Adipose tissue (tissue), 3 donors: ENCODE measurements around the gene RNF138. TPM values are rescaled to one million over a fixed set of nuclear protein-coding genes. Genes with fewer than 3 reads are reported as not detected.
"Not testable (repeated sequence)": the region's sequence is repeated elsewhere in the genome, so short reads cannot be mapped to it uniquely, and the experiment has no call there.

ENCODE experiments used
- H3K27ac ChIP-seq: one replicate; pipeline ENCODE4 v1.5.1; 2013; ENCODE audit warnings: low read depth, low read length
- WGBS, 3 donors: extraction: QIAGEN DNeasy Blood & Tissue Kit; methylation state at CpG; one replicate each; pipeline ENCODE4 v1.1.7; 2013; 5-methylcytosine and 5-hydroxymethylcytosine counted together
- polyA plus RNA-seq, 3 donors: library from polyadenylated mRNA; stranded (reverse); fragments of 200-250 nt; gene quantifications; one replicate each; pipeline ENCODE4 v1.2.3, GENCODE V29; 2013
- donor health status: healthy with polysubstance abuse.
- donor health status: Bipolar disorder and iron deficiency.
- donor health status: healthy.

RNF138 gene, protein sequence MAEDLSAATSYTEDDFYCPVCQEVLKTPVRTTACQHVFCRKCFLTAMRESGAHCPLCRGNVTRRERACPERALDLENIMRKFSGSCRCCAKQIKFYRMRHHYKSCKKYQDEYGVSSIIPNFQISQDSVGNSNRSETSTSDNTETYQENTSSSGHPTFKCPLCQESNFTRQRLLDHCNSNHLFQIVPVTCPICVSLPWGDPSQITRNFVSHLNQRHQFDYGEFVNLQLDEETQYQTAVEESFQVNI
- polyA plus RNA-seq: 10 to 100 TPM in 2 of 3 donors, 1 to 10 TPM in 1; 8.5 to 17.5 (median 11.4) TPM

DNA sequence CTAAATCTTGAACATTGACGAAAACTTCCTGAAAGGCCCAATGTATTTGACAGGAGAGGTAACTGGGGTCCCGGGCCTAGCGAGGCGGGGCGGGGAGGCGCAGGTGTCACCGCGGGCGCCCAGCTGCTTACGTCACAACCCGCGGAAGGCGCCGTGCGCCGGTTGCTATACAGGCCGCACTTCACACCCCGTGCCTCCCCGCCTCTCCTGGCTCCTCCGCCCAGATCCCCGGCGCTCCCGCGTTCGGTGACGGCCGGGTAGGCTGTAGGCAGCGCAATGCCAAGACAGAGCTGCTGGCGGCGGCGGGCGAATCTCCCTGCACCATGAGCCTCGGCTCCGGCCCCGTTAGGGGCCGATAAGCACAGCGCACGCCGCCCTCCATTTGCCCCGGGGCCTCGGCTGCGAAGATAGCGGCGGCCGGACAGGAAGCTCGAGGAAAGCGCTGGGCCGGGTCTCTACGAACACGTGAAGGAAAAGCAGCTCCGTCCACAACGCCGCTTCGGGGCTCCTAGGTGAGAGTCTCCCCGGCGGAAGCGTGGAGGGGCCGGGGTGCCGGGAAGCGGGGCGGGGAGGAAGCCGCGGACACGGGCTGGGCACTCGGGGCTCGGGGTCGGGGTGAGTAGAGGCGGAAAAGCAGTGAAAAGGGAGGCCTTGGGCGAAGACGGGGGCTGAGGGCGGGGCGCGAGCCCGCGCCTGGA, at the start of gene RNF138:
Gene RNF138 (plus strand): TSS at position 151 of the 698 bp plus-strand sequence. CDS start 903 bp downstream, outside the sequence.
- 0% methylated on average over 70 to 73 of the region's 75 CpGs for WGBS, 3 donors

DNA sequence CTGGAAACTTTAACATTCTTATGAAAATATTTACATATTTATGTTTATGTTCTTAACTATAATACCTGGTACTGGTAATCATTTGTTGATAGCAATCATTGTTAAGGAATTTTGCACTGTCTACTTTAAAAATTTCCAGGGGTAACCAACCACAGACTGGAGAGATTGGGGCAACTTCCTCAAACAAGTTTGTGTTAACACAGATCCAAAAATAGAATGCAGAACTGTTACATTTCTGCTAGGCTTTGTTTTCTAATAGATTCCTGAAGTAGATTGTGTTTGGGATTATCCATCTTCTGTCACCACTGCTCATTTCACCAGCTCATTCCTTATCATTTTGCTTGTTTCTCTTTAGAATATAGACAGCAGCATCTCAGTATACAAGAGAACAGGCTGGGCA, 49.3 kb upstream of the RNF138 start:
- H3K27ac ChIP-seq: no peak overlapping the region

More for the DNA sequence above, at the start of gene RNF138:
- peak within 1 kb of the TSS; percentile 99 for H3K27ac ChIP-seq

DNA sequence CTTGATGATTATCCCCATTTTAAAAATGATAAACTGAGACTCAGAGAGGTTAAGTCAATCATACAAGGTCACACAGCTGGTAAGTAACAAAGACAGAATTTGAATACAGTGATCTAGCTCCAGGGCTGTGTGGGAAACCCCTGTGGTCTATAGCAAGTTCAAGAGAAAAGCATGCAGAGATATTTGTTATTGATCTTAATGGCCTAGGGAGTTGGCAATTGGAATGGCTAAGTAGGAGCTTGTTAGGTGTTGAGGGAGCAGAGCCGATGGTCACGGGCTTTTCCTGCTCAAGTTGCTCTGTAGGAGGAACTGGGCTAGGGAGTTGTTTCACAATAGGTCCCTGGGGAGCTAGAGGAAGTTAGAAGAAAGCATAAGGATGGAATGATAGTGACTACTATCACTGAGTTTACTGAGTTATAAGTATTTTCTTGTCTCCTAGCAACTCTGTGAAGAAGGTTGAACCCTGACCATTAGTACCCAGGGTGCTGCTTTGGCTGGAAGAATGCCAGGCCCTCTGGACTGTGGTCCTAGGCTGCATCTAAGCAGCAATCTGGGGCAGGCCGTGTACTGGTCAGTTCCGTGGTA, 43.1 kb upstream of the RNF138 start:
- 35 to 71% (median 44%) methylated on average over 4 of the region's 4 CpGs for WGBS, 3 donors
- no peak overlapping the region for H3K27ac ChIP-seq

DNA sequence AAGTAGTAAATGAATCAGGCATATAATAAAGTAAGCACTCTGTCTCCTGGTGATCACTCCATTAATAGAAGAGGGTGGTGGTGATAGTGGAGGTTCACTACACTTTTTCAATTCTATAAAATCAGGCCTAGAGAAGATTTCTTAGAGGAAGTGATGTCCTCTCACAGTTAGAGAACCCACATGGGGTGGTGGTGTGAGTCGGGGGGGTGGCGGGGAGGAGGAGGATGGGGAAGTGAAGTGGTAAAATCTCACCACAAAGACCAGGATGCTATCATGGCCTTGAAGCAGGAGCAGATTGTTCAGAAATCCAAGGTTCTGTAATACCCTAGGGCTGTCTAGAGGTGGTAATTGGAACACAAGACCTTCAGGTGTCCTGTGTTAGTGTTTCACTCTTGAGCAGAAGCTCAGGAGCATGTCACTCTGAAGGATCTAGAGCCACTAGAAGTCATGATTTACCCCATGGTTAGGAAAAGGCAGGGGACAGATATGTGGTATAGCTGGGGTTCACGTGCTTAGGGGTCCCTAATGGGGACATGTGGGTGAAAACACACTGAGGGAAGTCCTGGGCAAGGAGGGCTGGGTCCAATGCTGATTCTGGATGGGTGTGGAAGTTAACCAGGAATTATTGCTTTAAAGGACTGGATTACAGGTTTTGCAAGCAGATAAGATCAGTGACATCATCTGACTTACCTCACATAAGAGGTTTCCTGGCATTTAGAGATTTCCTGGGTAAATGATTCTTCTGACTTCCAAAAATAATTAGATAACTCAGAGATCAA, 42.1 kb upstream of the RNF138 start:
- WGBS, 3 donors: 53 to 88% (median 58%) methylated on average over 3 of the region's 3 CpGs
- no peak overlapping the region for H3K27ac ChIP-seq

DNA sequence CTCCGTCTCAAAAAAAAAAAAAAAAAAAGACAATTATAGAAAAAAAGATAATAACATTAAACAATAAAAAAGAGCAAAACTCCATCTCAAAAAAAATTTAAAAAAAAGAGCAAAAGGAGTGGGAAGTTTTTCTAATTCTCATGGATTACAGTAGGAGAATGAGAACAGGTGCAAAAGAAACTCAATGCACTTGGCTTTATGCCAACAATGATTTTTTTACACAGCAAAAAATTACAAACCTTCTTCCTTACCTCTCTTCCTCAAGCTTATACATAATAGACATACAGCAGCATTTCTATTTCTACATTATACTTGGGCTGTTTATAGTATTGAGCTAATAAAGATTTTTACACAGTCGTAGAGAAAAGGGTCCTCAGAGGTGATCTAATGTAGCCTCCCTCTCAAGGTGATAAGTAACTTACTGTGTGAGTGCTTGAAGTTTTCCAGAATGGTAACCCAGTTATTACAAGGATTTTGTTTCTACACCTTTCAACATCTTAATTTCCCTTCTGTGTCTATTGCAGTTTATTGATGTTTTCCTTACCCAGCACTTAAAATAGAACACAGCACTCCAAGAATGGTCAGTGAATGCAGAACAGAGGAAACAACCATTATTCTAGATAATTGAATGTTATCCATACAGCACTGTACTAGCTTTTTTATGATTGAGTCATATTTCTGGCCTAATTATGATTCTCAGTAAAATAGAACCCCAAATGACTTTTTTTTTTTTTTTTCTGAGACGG, 34.9 kb upstream of the RNF138 start:
- 70 to 79% (median 74%) methylated on average over 3 of the region's 3 CpGs for WGBS, 3 donors
- H3K27ac ChIP-seq: no peak overlapping the region

DNA sequence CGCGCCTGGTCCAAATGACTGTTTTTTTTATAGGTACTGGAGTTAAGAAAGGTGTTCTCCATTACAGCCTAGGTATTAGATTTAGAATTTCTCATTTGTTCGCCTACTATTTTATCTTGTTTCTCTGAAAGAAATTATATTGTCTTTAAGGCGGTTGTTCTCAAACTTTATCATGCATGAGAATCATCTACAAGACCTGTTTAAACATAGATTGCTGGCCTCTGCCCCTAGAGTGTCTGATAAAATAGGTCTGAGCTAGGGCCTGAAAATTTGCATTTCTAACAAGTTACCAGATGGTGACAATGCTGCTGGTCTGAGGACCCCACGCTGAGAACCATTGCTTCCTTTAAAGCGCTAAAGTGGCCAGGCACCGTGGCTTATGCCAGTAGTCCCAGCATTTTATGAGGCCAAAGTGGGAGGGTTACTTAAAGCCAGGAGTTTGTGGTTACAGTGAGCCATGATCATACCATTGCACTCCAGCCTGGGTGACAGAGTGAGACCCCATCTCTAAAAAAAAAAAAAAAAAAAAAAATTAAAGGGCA, 34.0 kb upstream of the RNF138 start:
- no peak overlapping the region for H3K27ac ChIP-seq
- 83 to 86% (median 86%) methylated on average over 7 of the region's 7 CpGs for WGBS, 3 donors

DNA sequence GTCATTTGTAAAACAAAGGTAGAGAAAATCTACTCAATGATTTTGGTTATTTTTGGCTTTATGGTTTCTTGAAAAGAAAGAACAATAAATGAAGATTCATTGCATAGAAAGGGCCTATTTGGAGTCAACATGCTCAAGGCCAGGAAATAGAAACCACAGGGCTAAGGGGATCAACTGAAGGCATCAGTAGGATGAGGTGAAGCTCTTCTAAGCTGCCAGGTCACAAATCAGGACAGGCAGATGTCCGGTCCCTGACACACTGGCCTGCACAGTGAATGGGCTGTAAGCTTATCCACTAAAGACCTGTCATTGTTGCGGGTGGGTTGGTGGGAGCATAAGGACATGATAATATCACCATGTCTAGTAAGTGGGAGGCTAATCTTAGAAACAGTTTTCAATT, 31.6 kb upstream of the RNF138 start:
- H3K27ac ChIP-seq: no peak overlapping the region
- WGBS, 3 donors: 86 to 96% (median 87%) methylated on average over 2 of the region's 2 CpGs

DNA sequence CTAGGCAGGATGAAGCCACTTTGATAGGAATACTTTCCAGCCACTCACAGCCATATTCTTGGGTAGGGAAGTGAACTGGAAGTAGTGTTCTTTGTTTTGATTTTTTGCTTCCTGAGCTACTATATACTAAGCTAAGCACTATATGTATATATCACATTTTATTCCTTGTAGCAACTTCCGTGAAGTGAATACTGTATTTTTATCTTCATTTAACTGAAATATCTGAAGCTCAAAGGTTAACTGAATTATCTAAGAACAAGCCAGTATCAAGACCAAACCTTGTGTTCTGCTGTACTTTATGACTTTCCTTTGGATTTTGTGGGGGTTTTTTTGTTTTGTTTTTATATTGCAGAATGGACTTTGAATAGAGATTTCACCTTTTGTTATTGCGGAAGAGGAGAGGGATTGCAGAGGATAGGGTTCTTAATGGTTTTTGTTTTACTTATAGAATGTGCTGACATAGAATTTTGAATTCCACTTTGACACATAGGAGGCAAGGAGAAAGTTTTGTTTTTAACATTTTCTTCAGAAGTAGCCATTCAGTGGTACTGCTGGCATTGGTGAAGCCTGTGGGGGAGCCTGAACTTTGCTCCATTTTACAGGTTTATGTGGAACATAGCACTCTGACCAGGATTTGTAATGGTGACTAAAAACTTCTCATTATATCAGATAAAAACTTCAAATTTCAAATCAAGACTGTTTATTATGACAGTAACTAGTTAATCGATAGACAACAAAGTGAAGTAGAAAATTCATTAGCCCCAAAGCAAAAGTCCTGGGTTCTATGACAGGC, 24.1 kb upstream of the RNF138 start:
- no peak overlapping the region for H3K27ac ChIP-seq

DNA sequence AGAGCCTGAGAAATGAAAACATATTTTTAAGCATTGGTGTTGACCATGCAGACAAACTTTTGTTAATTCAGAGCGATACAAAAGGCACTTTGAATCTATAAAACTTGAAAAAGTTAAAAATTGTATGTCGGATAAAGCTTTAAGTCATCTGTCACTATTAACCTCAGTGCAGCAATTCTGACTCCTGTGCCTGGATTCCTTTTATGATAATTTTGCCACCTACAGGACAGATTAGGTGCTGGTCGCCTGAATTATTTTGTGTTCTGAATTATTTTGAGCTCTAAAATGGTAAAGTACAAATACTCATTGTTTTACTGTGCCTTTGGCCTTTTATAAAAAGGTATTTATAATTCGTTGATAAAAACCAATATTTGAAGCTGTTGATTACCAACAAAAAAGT, 19.4 kb upstream of the RNF138 start:
- 48 to 58% (median 53%) methylated on average over 4 of the region's 4 CpGs for WGBS, 3 donors

More for the DNA sequence above, 24.1 kb upstream of the RNF138 start:
- 94 to 98% (median 97%) methylated on average over 3 of the region's 3 CpGs for WGBS, 3 donors

DNA sequence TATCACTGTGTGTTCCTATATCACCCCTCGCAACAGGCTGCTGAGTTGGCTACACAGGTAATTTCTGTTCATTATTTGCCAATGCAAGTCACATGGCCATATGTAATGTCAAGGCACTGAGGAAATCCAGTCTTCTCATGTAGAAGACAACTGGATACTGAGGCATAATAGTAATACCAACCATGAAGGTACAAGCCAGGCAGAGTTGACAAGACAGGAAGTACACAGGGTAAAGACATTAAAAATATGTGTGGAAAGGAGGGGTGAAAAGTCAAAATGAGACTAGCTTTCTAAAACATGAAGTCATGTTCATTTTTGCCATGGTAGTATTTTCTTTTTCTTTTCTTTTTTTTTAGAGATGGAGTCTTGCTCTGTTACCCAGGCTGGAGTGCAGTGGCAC, 17.5 kb upstream of the RNF138 start:
- 97 to 100% (median 100%) methylated on average over 1 of the region's 1 CpG for WGBS, 3 donors
- no peak overlapping the region for H3K27ac ChIP-seq

More for the DNA sequence above, 19.4 kb upstream of the RNF138 start:
- no peak overlapping the region for H3K27ac ChIP-seq

DNA sequence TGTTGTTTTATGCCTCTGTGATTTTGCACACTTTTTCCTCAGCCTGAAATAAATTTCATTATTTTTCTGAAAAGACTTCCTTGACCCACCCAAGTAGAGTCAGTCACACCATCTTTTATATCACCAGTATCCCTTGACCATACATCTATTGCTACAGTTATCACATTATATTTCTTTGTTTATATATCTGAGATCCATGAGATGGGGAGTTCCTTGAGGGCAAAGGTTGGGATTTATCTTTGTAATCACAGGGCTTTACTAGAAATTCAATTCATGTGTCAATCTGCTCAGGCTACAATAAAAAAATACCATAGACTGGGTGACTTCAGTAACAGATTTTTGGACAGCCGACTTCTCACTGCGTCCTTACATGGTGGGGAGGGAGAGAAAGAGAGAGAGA, 12.8 kb upstream of the RNF138 start:
- no peak overlapping the region for H3K27ac ChIP-seq
- WGBS, 3 donors: 84 to 94% (median 91%) methylated on average over 2 of the region's 2 CpGs

DNA sequence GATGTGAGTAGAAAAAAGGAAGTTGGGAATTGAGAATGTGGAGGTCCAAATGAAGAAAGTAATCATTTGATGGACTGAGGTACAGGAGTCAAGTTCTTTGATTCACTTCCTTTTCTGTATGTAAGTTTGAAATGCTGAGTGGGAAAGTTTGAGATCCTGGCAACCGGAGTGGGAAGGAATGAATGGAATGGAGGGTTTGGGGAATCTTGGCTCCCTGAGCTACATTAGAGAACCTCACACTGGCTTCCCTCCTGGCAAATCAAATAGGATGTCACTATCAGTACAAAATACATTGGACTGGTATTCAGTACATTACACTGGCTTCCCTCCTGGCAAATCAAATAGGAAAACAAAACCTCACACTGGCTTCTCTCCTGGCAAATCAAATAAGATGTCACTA, 9.8 kb upstream of the RNF138 start:
- 62 to 83% (median 65%) methylated on average over 1 of the region's 1 CpG for WGBS, 3 donors
- no peak overlapping the region for H3K27ac ChIP-seq

DNA sequence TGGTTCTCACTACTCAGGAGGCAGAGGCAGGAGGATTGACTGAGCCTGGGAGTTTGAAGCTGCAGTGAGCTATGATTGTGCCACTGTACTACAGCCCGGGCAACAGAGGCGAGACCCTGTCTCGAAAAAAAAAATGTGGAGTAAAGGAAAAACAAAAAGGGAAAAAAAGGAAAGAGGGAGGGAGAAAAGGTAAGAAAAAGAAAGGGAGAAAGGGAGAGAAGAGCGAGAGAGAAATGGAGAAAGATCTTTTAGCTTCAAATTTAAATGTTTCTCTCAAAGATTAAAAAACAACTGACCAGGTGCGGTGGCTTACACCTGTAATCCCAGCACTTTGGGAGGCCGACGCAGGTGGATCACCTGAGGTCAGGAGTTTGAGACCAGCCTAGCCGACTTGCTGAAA, 7.9 kb upstream of the RNF138 start:
- 94 to 98% (median 97%) methylated on average over 8 of the region's 8 CpGs for WGBS, 3 donors
- no peak overlapping the region for H3K27ac ChIP-seq

DNA sequence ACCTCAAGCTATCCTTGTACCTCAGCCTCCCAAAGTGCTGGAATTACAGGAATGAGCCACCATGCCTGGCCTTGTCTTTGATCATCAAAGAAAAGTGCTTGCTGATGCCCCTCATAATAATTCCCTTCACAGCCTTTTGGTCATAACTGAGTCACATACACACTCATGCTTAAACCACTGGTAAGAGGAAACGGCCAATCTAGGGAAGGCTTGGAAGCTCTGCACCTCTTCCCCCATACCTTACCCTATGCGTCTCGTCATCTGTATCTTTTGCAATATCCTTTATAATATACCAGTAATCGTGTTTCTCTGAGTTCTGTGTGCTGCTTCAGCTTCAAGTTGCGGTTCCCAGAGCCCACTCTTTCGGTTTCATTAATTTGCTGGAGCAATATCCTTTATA, 4.8 kb upstream of the RNF138 start:
- H3K27ac ChIP-seq: no peak overlapping the region
- 54 to 94% (median 66%) methylated on average over 6 of the region's 6 CpGs for WGBS, 3 donors

DNA sequence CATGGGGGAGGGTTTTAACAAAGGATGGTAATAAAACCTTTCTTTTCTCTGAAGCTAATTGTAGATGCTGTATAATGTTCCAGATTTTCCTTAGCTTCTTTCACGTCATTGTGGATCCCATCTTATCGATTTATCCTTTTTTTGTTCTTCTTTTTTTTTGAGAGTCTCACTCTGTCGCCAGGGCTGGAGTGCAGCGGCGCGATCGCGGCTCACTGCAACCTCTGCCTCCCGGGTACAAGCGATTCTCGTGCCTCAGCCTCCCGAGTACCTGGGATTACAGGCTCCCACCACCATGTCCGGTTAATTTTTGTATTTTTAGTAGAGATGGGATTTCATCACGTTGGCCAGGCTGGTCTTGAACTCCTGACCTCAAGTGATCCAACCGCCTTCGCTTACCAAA, 843 bp upstream of the RNF138 start:
- 95 to 96% (median 96%) methylated on average over 16 of the region's 16 CpGs for WGBS, 3 donors
- H3K27ac ChIP-seq: not testable (repeated sequence)

DNA sequence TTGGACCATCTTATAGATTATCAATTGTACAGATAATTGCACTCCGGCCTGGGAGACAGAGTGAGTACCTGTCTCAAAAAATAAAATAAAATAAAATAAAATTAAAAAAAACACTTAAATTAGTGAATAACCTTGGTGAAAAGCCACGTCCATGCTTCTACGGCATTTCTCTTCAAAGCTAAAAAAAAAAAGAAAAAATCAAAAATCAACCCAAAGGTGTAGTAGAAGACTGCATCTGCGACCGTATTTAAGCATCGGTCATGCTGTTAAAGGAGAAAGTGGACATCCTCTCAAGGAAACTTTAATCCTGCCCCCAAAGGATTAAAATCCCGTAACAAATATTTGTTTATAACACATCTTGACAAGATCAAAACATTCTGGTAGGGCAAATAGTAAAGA, 350 bp upstream of the RNF138 start:
- WGBS, 3 donors: 35 to 41% (median 38%) methylated on average over 7 of the region's 7 CpGs

DNA sequence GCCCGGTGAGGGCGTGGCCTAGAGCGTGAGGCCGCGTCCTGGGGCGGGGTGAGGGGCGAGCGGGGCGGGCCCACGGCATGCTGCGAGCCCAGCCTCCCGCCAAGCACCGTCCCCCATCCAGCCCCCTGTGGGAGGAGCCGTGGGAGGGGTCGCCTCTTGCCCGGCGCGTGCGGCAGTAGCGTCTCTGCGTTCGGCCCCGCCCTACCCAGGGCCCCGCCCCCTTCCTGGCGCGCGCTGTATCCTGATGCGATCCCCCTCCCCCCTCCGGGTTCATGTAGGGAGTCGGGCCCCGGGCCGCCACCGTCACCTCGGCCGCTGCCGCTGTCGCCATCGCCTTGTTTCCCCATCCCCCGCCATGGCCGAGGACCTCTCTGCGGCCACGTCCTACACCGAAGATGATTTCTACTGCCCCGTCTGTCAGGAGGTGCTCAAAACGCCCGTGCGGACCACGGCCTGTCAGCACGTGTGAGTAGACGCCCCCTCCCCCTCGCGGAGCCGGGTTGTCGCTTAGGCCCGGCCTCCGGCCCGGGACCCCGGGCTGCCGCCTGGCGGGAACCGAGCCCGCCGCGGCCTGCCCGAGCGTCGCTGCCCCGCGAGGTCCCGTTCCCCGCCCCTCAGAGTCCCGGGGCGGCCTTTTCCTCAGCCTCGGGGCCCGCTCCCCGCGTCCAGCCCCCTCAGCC, 888 bp downstream of the RNF138 start:
- 0 to 1% (median 0%) methylated on average over 50 to 77 of the region's 77 CpGs for WGBS, 3 donors
- peak overlapping the region; percentile 92 for H3K27ac ChIP-seq

More for the DNA sequence above, 350 bp upstream of the RNF138 start:
- H3K27ac ChIP-seq: peak overlapping the region; percentile 99
